Osteocyte (in vitro differentiated cells): ENCODE measurements around the gene LCN2. TPM values are rescaled to one million over a fixed set of nuclear protein-coding genes. Genes with fewer than 3 reads are reported as not detected.

Experiments
- DNase-seq: peaks from one replicate; pipeline ENCODE4 v3.0.0; 2021; ENCODE audit warnings: mixed read lengths; ENCODE audit not compliant: unreplicated experiment; ENCODE audit errors: extremely low spot score
- H3K27ac Mint-ChIP-seq: one replicate; pipeline ENCODE4 v1.8.0; 2021; ENCODE audit warnings: mild to moderate bottlenecking, mixed read lengths; ENCODE audit not compliant: unreplicated experiment
- H3K27me3 Mint-ChIP-seq: one replicate; pipeline ENCODE4 v1.8.0; 2021; ENCODE audit warnings: mixed read lengths; ENCODE audit not compliant: unreplicated experiment
- H3K36me3 Mint-ChIP-seq: one replicate; pipeline ENCODE4 v1.8.0; 2021; ENCODE audit warnings: mixed read lengths; ENCODE audit not compliant: unreplicated experiment
- H3K4me1 Mint-ChIP-seq: one replicate; pipeline ENCODE4 v1.8.0; 2021; ENCODE audit warnings: mixed read lengths; ENCODE audit not compliant: unreplicated experiment
- H3K4me3 Mint-ChIP-seq: one replicate; pipeline ENCODE4 v1.8.0; 2021; ENCODE audit warnings: mild to moderate bottlenecking, moderate library complexity, mixed read lengths; ENCODE audit not compliant: unreplicated experiment
- H3K9me3 Mint-ChIP-seq: one replicate; pipeline ENCODE4 v1.8.0; 2021; ENCODE audit warnings: mixed read lengths; ENCODE audit not compliant: unreplicated experiment
- CTCF ChIP-seq: fragments of 200-600 bp; sonication (generic); IDR thresholded peaks from 2 replicates; pipeline ENCODE4 v1.5.0; 2021; ENCODE audit warnings: antibody characterized with exemption, mild to moderate bottlenecking, moderate library complexity
- long read RNA-seq: library from polyadenylated mRNA; unstranded; transcript quantifications from one replicate; pipeline ENCODE4 v2.0.0, GENCODE V29; 2021
- total RNA-seq: library from RNA; stranded (reverse); gene quantifications from 2 replicates; pipeline ENCODE4 v1.2.1, GENCODE V29; 2021

Gene LCN2
- not detected in 2 replicates for total RNA-seq
- long read RNA-seq, result 0 reads

- Mint-ChIP-seq H3K9me3 (no peaks in the 10 kb centered on the region), H3K4me1 (peaks cover 8% of the 10 kb centered on the region), H3K4me3 (no peak within 1 kb of the TSS), H3K27me3 (no peaks in the 10 kb centered on the region), H3K27ac (no peak within 1 kb of the TSS), H3K36me3 (no peaks in the 10 kb centered on the region)
- no peak for DNase-seq
- TF ChIP-seq CTCF, result no peak
Observed at GRCh38 chr9:128149001-128149701, at the start of gene LCN2. TSS of gene LCN2 (plus strand) at chr9:128149453. CDS start at chr9:128149526, 73 bp downstream.

GRCh38 chr9:128099932-128100491, 49.2 kb upstream of the LCN2 start:
- Mint-ChIP-seq H3K4me3 (peak overlapping the region; percentile 91), H3K9me3 (no peaks in the 10 kb centered on the region), H3K27me3 (no peaks in the 10 kb centered on the region), H3K4me1 (peaks cover 61% of the 10 kb centered on the region), H3K27ac (peak overlapping the region; percentile 100), H3K36me3 (peaks cover 28% of the 10 kb centered on the region)
- DNase-seq, result no peak
- no peak for TF ChIP-seq CTCF

- Mint-ChIP-seq H3K4me1 (peaks cover 63% of the 10 kb centered on the region), H3K9me3 (no peaks in the 10 kb centered on the region), H3K27ac (peak overlapping the region; percentile 100), H3K27me3 (no peaks in the 10 kb centered on the region), H3K4me3 (peak overlapping the region; percentile 91), H3K36me3 (peaks cover 28% of the 10 kb centered on the region)
- TF ChIP-seq CTCF, result no peak
- DNase-seq, result no peak
Observed at GRCh38 chr9:128100581-128100980, 48.7 kb upstream of the LCN2 start.

- no peaks in the 10 kb centered on the region for H3K9me3 Mint-ChIP-seq
- DNase-seq, result no peak
- TF ChIP-seq CTCF, result no peak
- H3K27ac Mint-ChIP-seq, result peak overlapping the region; percentile 100
- no peaks in the 10 kb centered on the region for H3K27me3 Mint-ChIP-seq
- H3K36me3 Mint-ChIP-seq, result peaks cover 28% of the 10 kb centered on the region
- peaks cover 63% of the 10 kb centered on the region for H3K4me1 Mint-ChIP-seq
- H3K4me3 Mint-ChIP-seq, result no peak overlapping the region
Observed at GRCh38 chr9:128101231-128101661, 48.0 kb upstream of the LCN2 start.

GRCh38 chr9:128101690-128102089, 47.6 kb upstream of the LCN2 start:
- peaks cover 31% of the 10 kb centered on the region for H3K36me3 Mint-ChIP-seq
- H3K4me1 Mint-ChIP-seq, result peaks cover 60% of the 10 kb centered on the region
- no peak overlapping the region for H3K4me3 Mint-ChIP-seq
- H3K27me3 Mint-ChIP-seq, result no peaks in the 10 kb centered on the region
- no peak for TF ChIP-seq CTCF
- DNase-seq, result no peak
- no peaks in the 10 kb centered on the region for H3K9me3 Mint-ChIP-seq
- H3K27ac Mint-ChIP-seq, result no peak overlapping the region
